GM23338 (cell line): Measurements from ENCODE around the gene MRPS27. TPM values are rescaled to one million over a fixed set of nuclear protein-coding genes. Genes with fewer than 3 reads are reported as not detected.

Source experiments
- ATAC-seq: fragments of 200-7000 bp; cut with Tn5 transposase; 3 replicates; pipeline ENCODE4 v1.9.1; 2020
- DNase-seq: peaks from one replicate; pipeline ENCODE4 v3.0.0-alpha.2; 2015; ENCODE audit warnings: low spot score
- H2AFZ ChIP-seq: fragments of 200-600 bp; sonication (generic); 2 replicates; pipeline ENCODE4 v1.8.0; 2016; ENCODE audit warnings: antibody characterized with exemption, mild to moderate bottlenecking, moderate library complexity
- H3F3A ChIP-seq: fragments of 200-600 bp; sonication (generic); replicated peaks from 2 replicates; pipeline ENCODE4 v1.8.0; 2017; ENCODE audit warnings: antibody characterized with exemption, mixed run types, low read depth
- H3K27ac ChIP-seq: fragments of 200-600 bp; sonication (generic); 2 replicates; pipeline ENCODE4 v1.6.1; 2016; ENCODE audit warnings: low read depth
- H3K27me3 ChIP-seq: fragments of 200-600 bp; sonication (generic); 2 replicates; pipeline ENCODE4 v1.8.0; 2016; ENCODE audit warnings: mild to moderate bottlenecking, mixed run types, moderate library complexity; ENCODE audit not compliant: insufficient read depth
- H3K36me3 ChIP-seq: fragments of 200-600 bp; sonication (generic); 2 replicates; pipeline ENCODE4 v1.8.0; 2016; ENCODE audit warnings: mild to moderate bottlenecking; ENCODE audit not compliant: insufficient read depth
- H3K4me1 ChIP-seq: fragments of 200-600 bp; sonication (generic); 2 replicates; pipeline ENCODE4 v1.8.0; 2016; ENCODE audit warnings: mild to moderate bottlenecking, moderate library complexity; ENCODE audit not compliant: insufficient read depth
- H3K4me2 ChIP-seq: fragments of 200-600 bp; sonication (generic); 2 replicates; pipeline ENCODE4 v1.7.1; 2017; ENCODE audit warnings: mixed run types
- H3K4me3 ChIP-seq: fragments of 200-600 bp; sonication (generic); 2 replicates; pipeline ENCODE4 v1.6.1; 2016; ENCODE audit warnings: mixed run types
- H3K79me2 ChIP-seq: fragments of 200-600 bp; sonication (generic); replicated peaks from 2 replicates; pipeline ENCODE4 v1.8.0; 2017; ENCODE audit warnings: mild to moderate bottlenecking; ENCODE audit not compliant: insufficient read depth
- H3K9me2 ChIP-seq: fragments of 200-600 bp; sonication (generic); 2 replicates; pipeline ENCODE4 v1.8.0; 2017; ENCODE audit not compliant: insufficient read depth
- H4K20me1 ChIP-seq: fragments of 200-600 bp; sonication (generic); replicated peaks from 2 replicates; pipeline ENCODE4 v1.8.0; 2017; ENCODE audit warnings: mild to moderate bottlenecking; ENCODE audit not compliant: insufficient read depth
- H3K27ac Mint-ChIP-seq: 2 replicates; pipeline ENCODE4 v1.8.0; 2020; ENCODE audit warnings: inconsistent platforms, mild to moderate bottlenecking, moderate library complexity, mixed read lengths
- H3K27me3 Mint-ChIP-seq: 3 replicates; pipeline ENCODE4 v1.8.0; 2022; ENCODE audit warnings: low read depth, mild to moderate bottlenecking, moderate library complexity, mixed read lengths, inconsistent platforms; ENCODE audit not compliant: insufficient read depth, poor library complexity
- H3K36me3 Mint-ChIP-seq: 3 replicates; pipeline ENCODE4 v1.8.0; 2021; ENCODE audit warnings: low read depth, mild to moderate bottlenecking, inconsistent platforms, moderate library complexity, mixed read lengths
- H3K4me1 Mint-ChIP-seq: 3 replicates; pipeline ENCODE4 v1.8.0; 2020; ENCODE audit warnings: mild to moderate bottlenecking, inconsistent platforms, mixed read lengths
- H3K4me3 Mint-ChIP-seq: 3 replicates; pipeline ENCODE4 v1.8.0; 2021; ENCODE audit warnings: moderate library complexity, mild to moderate bottlenecking, inconsistent platforms, mixed read lengths
- H3K9me3 Mint-ChIP-seq: 3 replicates; pipeline ENCODE4 v1.8.0; 2020; ENCODE audit warnings: moderate library complexity, mild to moderate bottlenecking, inconsistent platforms, mixed read lengths
- NANOG ChIP-seq: IDR thresholded peaks from 2 replicates; pipeline ENCODE4 v1.6.1; 2016; ENCODE audit warnings: antibody characterized with exemption, borderline replicate concordance
- POLR2AphosphoS5 ChIP-seq: IDR thresholded peaks from 2 replicates; pipeline ENCODE4 v1.6.1; 2016; ENCODE audit warnings: antibody characterized with exemption, low read depth
- REST ChIP-seq: IDR thresholded peaks from one replicate; pipeline ENCODE4 v1.6.1; 2018; ENCODE audit warnings: antibody characterized with exemption; ENCODE audit not compliant: unreplicated experiment
- ZNF462 ChIP-seq: fragments of 250-450 bp; sonication (Bioruptor Pico); IDR thresholded peaks from 2 replicates; pipeline ENCODE4 v1.5.0; 2020; ENCODE audit warnings: mild to moderate bottlenecking, moderate library complexity
- polyA plus RNA-seq: library from polyadenylated mRNA; unstranded; fragments of >200 nt; fragmentation: Nextera tagmentation; extraction: Ambion mirVana; gene quantifications from 2 replicates; pipeline ENCODE4 v1.2.1, GENCODE V29; 2016
- total RNA-seq: library from RNA; depleted of rRNA; stranded (reverse); fragments of >200 nt; shearing (Covaris generic); gene quantifications from 2 replicates; pipeline ENCODE4 v1.2.3, GENCODE V29; 2014

Gene MRPS27
- total and polyA plus RNA-seq, 2 experiments from 2014 or later: 53.2 to 141 TPM

GRCh38 chr5:72369301-72369700, 49.3 kb upstream of the MRPS27 start:
- Histone ChIP-seq H3K4me2 (no peak overlapping the region), H3K9me2 (0 out of 2 replicates have a peak, but pooled peaks cover 3% of the 10 kb centered on the region), H4K20me1 (no peaks in the 10 kb centered on the region), H3K79me2 (no peaks in the 10 kb centered on the region), H3K27me3 (no peaks in the 10 kb centered on the region), H2AFZ (no peak overlapping the region), H3K36me3 (no peaks in the 10 kb centered on the region), H3K4me1 (peaks cover 14% of the 10 kb centered on the region), H3K27ac (no peak overlapping the region), H3K4me3 (no peak overlapping the region), H3F3A (no peaks in the 10 kb centered on the region)
- Mint-ChIP-seq H3K27me3 (peaks cover under 1% of the 10 kb centered on the region), H3K4me1 (peaks cover 22% of the 10 kb centered on the region), H3K4me3 (no peak overlapping the region), H3K27ac (no peak overlapping the region), H3K36me3 (0 out of 3 replicates have a peak, but pooled peaks cover 2% of the 10 kb centered on the region), H3K9me3 (no peaks in the 10 kb centered on the region)
- no peak for DNase-seq
- ATAC-seq: no peak
- no peak for TF ChIP-seq NANOG
- TF ChIP-seq POLR2AphosphoS5: no peak
- no peak for TF ChIP-seq REST
- no peak for TF ChIP-seq ZNF462 (CRISPR knock-in tag)
